ENCODE measurements around the gene TMPRSS2. TPM values are rescaled to one million over a fixed set of nuclear protein-coding genes. Genes with fewer than 3 reads are reported as not detected.

TMPRSS2 gene
- total and polyA plus RNA-seq, 11 donors, result 0.04 TPM; not detected in 10

- TF ChIP-seq, protein P1, sequence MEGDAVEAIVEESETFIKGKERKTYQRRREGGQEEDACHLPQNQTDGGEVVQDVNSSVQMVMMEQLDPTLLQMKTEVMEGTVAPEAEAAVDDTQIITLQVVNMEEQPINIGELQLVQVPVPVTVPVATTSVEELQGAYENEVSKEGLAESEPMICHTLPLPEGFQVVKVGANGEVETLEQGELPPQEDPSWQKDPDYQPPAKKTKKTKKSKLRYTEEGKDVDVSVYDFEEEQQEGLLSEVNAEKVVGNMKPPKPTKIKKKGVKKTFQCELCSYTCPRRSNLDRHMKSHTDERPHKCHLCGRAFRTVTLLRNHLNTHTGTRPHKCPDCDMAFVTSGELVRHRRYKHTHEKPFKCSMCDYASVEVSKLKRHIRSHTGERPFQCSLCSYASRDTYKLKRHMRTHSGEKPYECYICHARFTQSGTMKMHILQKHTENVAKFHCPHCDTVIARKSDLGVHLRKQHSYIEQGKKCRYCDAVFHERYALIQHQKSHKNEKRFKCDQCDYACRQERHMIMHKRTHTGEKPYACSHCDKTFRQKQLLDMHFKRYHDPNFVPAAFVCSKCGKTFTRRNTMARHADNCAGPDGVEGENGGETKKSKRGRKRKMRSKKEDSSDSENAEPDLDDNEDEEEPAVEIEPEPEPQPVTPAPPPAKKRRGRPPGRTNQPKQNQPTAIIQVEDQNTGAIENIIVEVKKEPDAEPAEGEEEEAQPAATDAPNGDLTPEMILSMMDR (IDR thresholded peaks at IDR 0.05), result no peak
- no peak for TF ChIP-seq POLR2A (IDR thresholded peaks at IDR 0.05)
- no peaks in the 10 kb centered on the region for H3K4me1 ChIP-seq
- intact Hi-C loops (cut with DNase I), result no loop called here
- DNase-seq (no peak), ATAC-seq (no peak)
- H3K27ac ChIP-seq, result no peak overlapping the region
- no peaks in the 10 kb centered on the region for H3K9me3 ChIP-seq
- no peaks in the 10 kb centered on the region for H3K36me3 ChIP-seq
- peaks cover 0 to 32% (median 16%) of the 10 kb centered on the region in 9 donors for H3K27me3 ChIP-seq
- WGBS, 4 donors, result 84 to 90% (median 88%) methylated on average over 6 of the region's 6 CpGs
- no peak overlapping the region for H3K4me3 ChIP-seq
Measured at GRCh38 chr21:41497008-41497407, 10.9 kb downstream of the TMPRSS2 start.

GRCh38 chr21:41494242-41494641, 13.7 kb downstream of the TMPRSS2 start:
- peaks cover 0 to 20% (median 8%) of the 10 kb centered on the region in 9 donors for H3K27me3 ChIP-seq
- TF ChIP-seq POLR2A (IDR thresholded peaks at IDR 0.05), result no peak
- DNase-seq (no peak), ATAC-seq (no peak)
- H3K27ac ChIP-seq, result no peak overlapping the region
- intact Hi-C loops (cut with DNase I), result no loop called here
- no peaks in the 10 kb centered on the region for H3K9me3 ChIP-seq
- no peaks in the 10 kb centered on the region for H3K4me1 ChIP-seq
- 91 to 94% (median 93%) methylated on average over 16 of the region's 16 CpGs for WGBS, 4 donors
- no peaks in the 10 kb centered on the region for H3K36me3 ChIP-seq
- no peak overlapping the region for H3K4me3 ChIP-seq

DNA sequence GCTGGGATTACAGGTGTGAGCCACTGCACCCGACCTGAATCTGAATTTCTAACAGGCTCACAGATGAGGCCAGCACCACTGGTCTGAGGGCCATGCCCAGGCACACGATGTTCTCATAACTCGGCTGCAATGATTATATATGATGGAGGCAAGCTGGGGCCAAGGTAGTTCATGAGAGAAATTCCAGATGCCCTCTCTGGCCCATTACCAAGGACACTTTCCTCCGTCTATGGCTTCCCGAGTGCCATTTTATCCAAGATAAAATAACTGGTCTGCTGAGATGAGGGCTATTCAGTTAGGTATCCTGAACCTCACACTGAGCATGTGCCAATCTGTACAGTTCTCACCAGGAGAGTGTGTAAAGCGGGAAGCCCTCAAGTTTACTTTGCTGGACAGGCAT, 16.5 kb downstream of the TMPRSS2 start:
- Histone ChIP-seq H3K27ac (no peak overlapping the region), H3K4me3 (no peak overlapping the region), H3K36me3 (no peaks in the 10 kb centered on the region), H3K4me1 (peaks cover 0 to 4% (median 0%) of the 10 kb centered on the region in 12 donors), H3K9me3 (no peaks in the 10 kb centered on the region), H3K27me3 (peaks cover 0 to 19% (median 4%) of the 10 kb centered on the region in 9 donors)
- no peak for DNase-seq
- no peak for TF ChIP-seq POLR2A (IDR thresholded peaks at IDR 0.05)
- TF ChIP-seq, protein P1 (IDR thresholded peaks at IDR 0.05), result no peak
- peak in 1 of 4 donors; percentile 31 for ATAC-seq
- intact Hi-C loops (cut with DNase I), result no loop called here
- WGBS, 4 donors, result 54 to 63% (median 56%) methylated on average over 6 of the region's 6 CpGs

DNA sequence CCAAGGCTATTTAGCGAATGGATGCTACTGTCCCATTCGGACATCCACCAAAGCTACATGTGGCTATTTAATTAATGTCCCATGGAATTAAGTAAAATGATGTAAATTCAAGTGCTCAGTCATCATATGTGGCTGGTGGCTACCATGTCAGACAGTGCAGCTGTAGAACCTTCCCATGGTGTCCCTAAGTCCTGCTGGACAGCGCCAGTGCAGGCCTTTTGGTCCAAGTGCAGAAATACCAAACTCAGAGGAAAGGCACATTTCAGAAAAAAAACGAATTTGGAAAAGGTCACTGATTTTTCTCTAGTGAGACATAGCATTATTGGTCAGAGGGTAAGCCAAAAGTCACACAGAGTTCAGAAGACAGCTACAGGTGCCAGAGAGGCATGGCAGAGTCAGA, 17.6 kb downstream of the TMPRSS2 start:
- TF ChIP-seq POLR2A (IDR thresholded peaks at IDR 0.05), result no peak
- TF ChIP-seq, protein P1 (IDR thresholded peaks at IDR 0.05), result no peak
- intact Hi-C loops (cut with DNase I), result no loop called here
- H3K9me3 ChIP-seq, result no peaks in the 10 kb centered on the region
- ATAC-seq (no peak), DNase-seq (no peak)
- H3K4me1 ChIP-seq, result peaks cover 0 to 7% (median 0%) of the 10 kb centered on the region in 12 donors
- H3K4me3 ChIP-seq, result no peak overlapping the region
- H3K27ac ChIP-seq, result no peak overlapping the region
- H3K27me3 ChIP-seq, result peaks cover 0 to 19% (median 4%) of the 10 kb centered on the region in 9 donors
- WGBS, 4 donors, result 68 to 79% (median 73%) methylated on average over 4 of the region's 4 CpGs
- no peaks in the 10 kb centered on the region for H3K36me3 ChIP-seq

DNA sequence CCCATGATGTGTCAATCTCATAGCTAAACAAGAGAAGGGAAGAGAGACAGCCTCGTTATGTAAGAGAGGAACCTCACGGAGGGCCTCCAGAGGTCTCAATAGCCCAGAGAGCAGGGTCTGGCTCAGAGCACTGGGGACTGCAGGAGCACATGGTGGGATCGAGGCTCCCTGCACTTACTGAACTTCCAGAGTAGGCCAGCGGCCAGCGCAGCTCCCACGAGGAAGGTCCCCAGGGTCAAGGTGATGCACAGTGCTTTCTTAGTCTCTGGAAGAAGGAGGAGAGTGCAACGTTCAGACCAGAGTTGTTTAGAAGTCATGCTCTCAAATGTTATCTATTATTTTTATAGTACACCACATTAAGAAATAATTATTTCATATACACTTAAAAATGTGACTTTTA, 18.6 kb downstream of the TMPRSS2 start:
- H3K9me3 ChIP-seq, result no peaks in the 10 kb centered on the region
- 56 to 74% (median 69%) methylated on average over 7 of the region's 7 CpGs for WGBS, 4 donors
- H3K27me3 ChIP-seq, result peaks cover 0 to 19% (median 4%) of the 10 kb centered on the region in 9 donors
- peaks cover 0 to 7% (median 0%) of the 10 kb centered on the region in 12 donors for H3K4me1 ChIP-seq
- DNase-seq (no peak), ATAC-seq (no peak)
- TF ChIP-seq, protein P1 (IDR thresholded peaks at IDR 0.05), result no peak
- intact Hi-C loops (cut with DNase I), result no loop called here
- no peaks in the 10 kb centered on the region for H3K36me3 ChIP-seq
- H3K4me3 ChIP-seq, result no peak overlapping the region
- no peak overlapping the region for H3K27ac ChIP-seq

Data from heart left ventricle (tissue), 16 donors.